GM21529 (cell line): Measurements from ENCODE around the gene PRKN.
A peak's percentile ranks its signal among the peaks of the same experiment; 100 is the strongest.
"Not testable (repeated sequence)": the region's sequence is repeated elsewhere in the genome, so short reads cannot be mapped to it uniquely, and the experiment has no call there.

ENCODE experiments used
- ATAC-seq: cut with Tn5 transposase; IDR thresholded peaks from one replicate; pipeline ENCODE4 v1.9.1; 2021; ENCODE audit not compliant: unreplicated experiment

The PRKN gene

GRCh38 chr6:162541019-162541601 is 186.5 kb downstream of the PRKN start:
- no peak for ATAC-seq

GRCh38 chr6:162539321-162539720 is 188.2 kb downstream of the PRKN start:
- ATAC-seq = no peak

- ATAC-seq = no peak
Observed at GRCh38 chr6:162538643-162539064, 188.9 kb downstream of the PRKN start.

GRCh38 chr6:162533009-162533400 is 194.6 kb downstream of the PRKN start:
- no peak for ATAC-seq

- no peak for ATAC-seq
Observed at GRCh38 chr6:162532283-162533008, 195.1 kb downstream of the PRKN start.

- not testable (repeated sequence) for ATAC-seq
Observed at GRCh38 chr6:162531391-162531790, 196.2 kb downstream of the PRKN start.

GRCh38 chr6:162528538-162528937 is 199.0 kb downstream of the PRKN start:
- no peak for ATAC-seq

- no peak for ATAC-seq
Observed at GRCh38 chr6:162526960-162527359, 200.6 kb downstream of the PRKN start.

GRCh38 chr6:162525181-162525580 is 202.4 kb downstream of the PRKN start:
- ATAC-seq = no peak

- ATAC-seq = no peak
Observed at GRCh38 chr6:162512744-162513143, 214.8 kb downstream of the PRKN start.

- ATAC-seq = no peak
Observed at GRCh38 chr6:162497389-162497788, 230.2 kb downstream of the PRKN start.

GRCh38 chr6:162493917-162494316 is 233.6 kb downstream of the PRKN start:
- ATAC-seq = no peak

GRCh38 chr6:162491637-162492036 is 235.9 kb downstream of the PRKN start:
- ATAC-seq = no peak

- ATAC-seq = no peak
Observed at GRCh38 chr6:162489101-162489976, 238.2 kb downstream of the PRKN start.

- peak; percentile 44 for ATAC-seq
Observed at GRCh38 chr6:162488444-162488843, 239.1 kb downstream of the PRKN start.

GRCh38 chr6:162485464-162485863 is 242.1 kb downstream of the PRKN start:
- no peak for ATAC-seq

- ATAC-seq = no peak
Observed at GRCh38 chr6:162481938-162482337, 245.6 kb downstream of the PRKN start.

- ATAC-seq = no peak
Observed at GRCh38 chr6:162481320-162481719, 246.2 kb downstream of the PRKN start.

- ATAC-seq = no peak
Observed at GRCh38 chr6:162478192-162478671, 249.3 kb downstream of the PRKN start.

GRCh38 chr6:162474722-162475121 is 252.8 kb downstream of the PRKN start:
- ATAC-seq = no peak

- no peak for ATAC-seq
Observed at GRCh38 chr6:162471842-162472241, 255.7 kb downstream of the PRKN start.

GRCh38 chr6:162468326-162468725 is 259.2 kb downstream of the PRKN start:
- no peak for ATAC-seq
